ENCODE results near the gene RBM15B.

The RBM15B gene

GRCh38 chr3:51434746-51435327 lies 43.8 kb downstream of the RBM15B start:
- Histone ChIP-seq H3K9me3 (ENCODE audit: insufficient read depth, low read length, severe bottlenecking) (no peaks in the 10 kb centered on the region), H2AFZ (ENCODE audit: low read depth, low read length) (no peak overlapping the region), H4K20me1 (ENCODE audit: insufficient read depth, low read length) (peaks cover 3% of the 10 kb centered on the region; the same call in 1 of the 2 replicates), H3K27ac (ENCODE audit: low read length) (no peak overlapping the region), H3K4me2 (ENCODE audit: insufficient read depth, low read length) (no peak overlapping the region), H3K36me3 (ENCODE audit: insufficient read depth, low read length) (peaks cover 91% of the 10 kb centered on the region), H3K79me2 (ENCODE audit: insufficient read depth, low read length) (peaks cover 7% of the 10 kb centered on the region; the same call in 1 of the 2 replicates), H3K4me1 (ENCODE audit: insufficient read depth, low read length) (no peaks in the 10 kb centered on the region), H3K27me3 (ENCODE audit: insufficient read depth, low read length, poor library complexity) (no peaks in the 10 kb centered on the region), H3K9ac (ENCODE audit: low read depth, low read length) (no peak overlapping the region), H3K4me3 (ENCODE audit: low read depth in 1 of 2, low read length in 2 of 2) (no peak overlapping the region)
- DNase-seq (peak; percentile 50), ATAC-seq (ENCODE audit: insufficient read depth, low read depth) (peak; percentile 92)
- TF ChIP-seq CTCF (IDR thresholded peaks at IDR 0.05; ENCODE audit: borderline replicate concordance, extremely low read depth, low read length, poor library complexity, severe bottlenecking) (peak; percentile 79), EZH2 (IDR thresholded peaks at IDR 0.05; ENCODE audit: borderline replicate concordance, low read depth, low read length, severe bottlenecking) (no peak)

GRCh38 chr3:51436998-51437639 lies 46.0 kb downstream of the RBM15B start:
- peaks cover 7% of the 10 kb centered on the region for H3K79me2 ChIP-seq (ENCODE audit: insufficient read depth, low read length)
- no peaks in the 10 kb centered on the region for H3K27me3 ChIP-seq (ENCODE audit: insufficient read depth, low read length, poor library complexity)
- H3K9ac ChIP-seq (ENCODE audit: low read depth, low read length), result no peak overlapping the region
- peaks cover 94% of the 10 kb centered on the region for H3K36me3 ChIP-seq (ENCODE audit: insufficient read depth, low read length)
- TF ChIP-seq EZH2 (IDR thresholded peaks at IDR 0.05; ENCODE audit: borderline replicate concordance, low read depth, low read length, severe bottlenecking) (no peak), CTCF (IDR thresholded peaks at IDR 0.05; ENCODE audit: borderline replicate concordance, extremely low read depth, low read length, poor library complexity, severe bottlenecking) (no peak)
- no peak overlapping the region for H2AFZ ChIP-seq (ENCODE audit: low read depth, low read length)
- peaks cover 7% of the 10 kb centered on the region; the same call in 1 of the 2 replicates for H4K20me1 ChIP-seq (ENCODE audit: insufficient read depth, low read length)
- no peak overlapping the region for H3K4me3 ChIP-seq (ENCODE audit: low read depth in 1 of 2, low read length in 2 of 2)
- ATAC-seq (ENCODE audit: insufficient read depth, low read depth) (no peak), DNase-seq (no peak)
- no peak overlapping the region for H3K27ac ChIP-seq (ENCODE audit: low read length)
- no peaks in the 10 kb centered on the region for H3K4me1 ChIP-seq (ENCODE audit: insufficient read depth, low read length)
- H3K9me3 ChIP-seq (ENCODE audit: insufficient read depth, low read length, severe bottlenecking), result no peaks in the 10 kb centered on the region
- no peak overlapping the region for H3K4me2 ChIP-seq (ENCODE audit: insufficient read depth, low read length)

- Histone ChIP-seq H3K4me2 (ENCODE audit: insufficient read depth, low read length) (no peak overlapping the region), H4K20me1 (ENCODE audit: insufficient read depth, low read length) (peaks cover 7% of the 10 kb centered on the region; the same call in 1 of the 2 replicates), H3K4me3 (ENCODE audit: low read depth in 1 of 2, low read length in 2 of 2) (no peak overlapping the region), H3K79me2 (ENCODE audit: insufficient read depth, low read length) (peaks cover 15% of the 10 kb centered on the region), H3K4me1 (ENCODE audit: insufficient read depth, low read length) (no peaks in the 10 kb centered on the region), H3K9me3 (ENCODE audit: insufficient read depth, low read length, severe bottlenecking) (no peaks in the 10 kb centered on the region), H3K9ac (ENCODE audit: low read depth, low read length) (no peak overlapping the region), H3K36me3 (ENCODE audit: insufficient read depth, low read length) (peaks cover 69% of the 10 kb centered on the region), H3K27ac (ENCODE audit: low read length) (no peak overlapping the region), H2AFZ (ENCODE audit: low read depth, low read length) (no peak overlapping the region), H3K27me3 (ENCODE audit: insufficient read depth, low read length, poor library complexity) (no peaks in the 10 kb centered on the region)
- ATAC-seq (ENCODE audit: insufficient read depth, low read depth) (no peak), DNase-seq (no peak)
- no peak for TF ChIP-seq CTCF (IDR thresholded peaks at IDR 0.05; ENCODE audit: borderline replicate concordance, extremely low read depth, low read length, poor library complexity, severe bottlenecking)
- TF ChIP-seq EZH2 (IDR thresholded peaks at IDR 0.05; ENCODE audit: borderline replicate concordance, low read depth, low read length, severe bottlenecking), result no peak
These were observed 50.4 kb downstream of the RBM15B start for GRCh38 chr3:51441282-51442030.
